GM12878 (cell line): ENCODE measurements around the gene ROBO1. TPM values are rescaled to one million over a fixed set of nuclear protein-coding genes. Genes with fewer than 3 reads are reported as not detected.

ENCODE experiments used
- BCL3 ChIP-seq: IDR thresholded peaks from 2 replicates; pipeline ENCODE4 v1.6.1; 2011; ENCODE audit warnings: borderline replicate concordance, low read depth, mild to moderate bottlenecking, moderate library complexity, low read length; ENCODE audit not compliant: insufficient read depth, poor library complexity, severe bottlenecking
- EP300 ChIP-seq, 2 experiments: fragments of 150-350 bp in 1 of 2; IDR thresholded peaks; 2 replicates each; pipeline ENCODE4 v1.6.1; 2011 to 2012; ENCODE audit warnings: low read depth in 2 of 2, low read length in 2 of 2, borderline replicate concordance in 1 of 2, improper control_type of control experiment in 1 of 2, inconsistent platforms in 1 of 2; ENCODE audit not compliant: control insufficient read depth in 1 of 2
- HSF1 ChIP-seq: fragments of 150-350 bp; IDR thresholded peaks from 2 replicates; pipeline ENCODE4 v1.6.1; 2014; ENCODE audit warnings: mild to moderate bottlenecking, low read depth, low read length
- IRF5 ChIP-seq: fragments of 450-650 bp; IDR thresholded peaks from 2 replicates; pipeline ENCODE4 v1.6.1; 2017; ENCODE audit warnings: borderline replicate concordance
- KLF5 ChIP-seq: fragments of 450-650 bp; IDR thresholded peaks from 2 replicates; pipeline ENCODE4 v1.6.1; 2014; ENCODE audit warnings: mild to moderate bottlenecking; ENCODE audit not compliant: partially characterized antibody
- MEF2B ChIP-seq: fragments of 450-650 bp; IDR thresholded peaks from 2 replicates; pipeline ENCODE4 v1.6.1; 2018; ENCODE audit warnings: mild to moderate bottlenecking, moderate library complexity; ENCODE audit not compliant: partially characterized antibody, poor library complexity, severe bottlenecking
- MTA3 ChIP-seq: IDR thresholded peaks from 2 replicates; pipeline ENCODE4 v1.6.1; 2012; ENCODE audit warnings: low read length, inconsistent platforms, borderline replicate concordance
- MYC ChIP-seq: IDR thresholded peaks from 2 replicates; pipeline ENCODE4 v1.6.1; 2011; ENCODE audit warnings: mild to moderate bottlenecking, low read length, moderate library complexity, inconsistent platforms; ENCODE audit not compliant: insufficient read depth, insufficient replicate concordance, insufficient read length, severe bottlenecking
- NFXL1 ChIP-seq: fragments of 450-650 bp; IDR thresholded peaks from 2 replicates; pipeline ENCODE4 v1.6.1; 2017; ENCODE audit warnings: antibody characterized with exemption, mild to moderate bottlenecking, borderline replicate concordance
- NR2F1 ChIP-seq: fragments of 450-650 bp; conservative IDR thresholded peaks from 2 replicates; pipeline ENCODE4 v1.6.1; 2017; ENCODE audit warnings: mild to moderate bottlenecking
- PKNOX1 ChIP-seq: fragments of 450-650 bp; IDR thresholded peaks from 2 replicates; pipeline ENCODE4 v1.6.1; 2016; ENCODE audit warnings: mild to moderate bottlenecking
- POLR2AphosphoS5 ChIP-seq: IDR thresholded peaks from 2 replicates; pipeline ENCODE4 v1.6.1; 2011; ENCODE audit warnings: mild to moderate bottlenecking, low read length, inconsistent platforms
- PRDM15 ChIP-seq: fragments of 450-650 bp; formaldehyde crosslinking; IDR thresholded peaks from 2 replicates; pipeline ENCODE4 v1.4.0; 2020; ENCODE audit warnings: mild to moderate bottlenecking, moderate library complexity
- RELA ChIP-seq: fragments of 450-650 bp; IDR thresholded peaks from 2 replicates; pipeline ENCODE4 v1.8.0; 2014; ENCODE audit warnings: borderline replicate concordance; ENCODE audit not compliant: partially characterized antibody
- RELB ChIP-seq: fragments of 450-650 bp; IDR thresholded peaks from 2 replicates; pipeline ENCODE4 v1.6.1; 2017; ENCODE audit warnings: low read depth, mild to moderate bottlenecking, moderate library complexity
- SIN3A ChIP-seq: IDR thresholded peaks from 2 replicates; pipeline ENCODE4 v1.6.1; 2012; ENCODE audit warnings: low read depth, low read length, improper control_type of control experiment
- SMAD5 ChIP-seq: IDR thresholded peaks from 2 replicates; pipeline ENCODE4 v1.6.1; 2016; ENCODE audit warnings: antibody characterized with exemption, low read depth
- SP1 ChIP-seq: IDR thresholded peaks from one replicate; pipeline ENCODE4 v1.6.1; 2011; ENCODE audit warnings: low read depth, low read length
- ZBED1 ChIP-seq: IDR thresholded peaks from 2 replicates; pipeline ENCODE4 v1.6.1; 2016; ENCODE audit warnings: borderline replicate concordance
- ZZZ3 ChIP-seq: IDR thresholded peaks from 2 replicates; pipeline ENCODE4 v1.6.1; 2011; ENCODE audit warnings: low read depth; ENCODE audit not compliant: control insufficient read depth, insufficient read length
- polyA plus RNA-seq, 11 experiments: library from polyadenylated mRNA; depleted of rRNA in 4 of 11; unstranded in 6 of 11; stranded (reverse) in 5 of 11; fragments of >200 nt; fragmentation: Nextera tagmentation in 4 of 11; fragmentation: Illumina TruSeq in 1 of 11; extraction: Ambion mirVana in 4 of 11; extraction: Trizol in 1 of 11; gene quantifications; 1 replicate in 1 of 11; 2 replicates in 10 of 11; pipeline versions ENCODE4 v1.2.1 to v1.2.3, GENCODE V29; 2011 to 2016; ENCODE audit warnings: inconsistent platforms in 2 of 11, missing spikeins in 2 of 11, low read depth in 1 of 11
- total RNA-seq, 4 experiments: library from RNA; depleted of rRNA in 3 of 4; stranded (reverse); fragments of >200 nt in 3 of 4; fragmentation: Illumina TruSeq in 1 of 4; extraction: Trizol in 1 of 4; gene quantifications; 2 replicates each; pipeline versions ENCODE4 v1.2.1 to v1.2.3, GENCODE V29; 2013 to 2021

The ROBO1 gene
- total and polyA plus RNA-seq, 10 of the 15 experiments (the other 5 are each of a cell fraction or from before 2014, with no cell fraction given): 0.29 to 46.5 (median 1.2) TPM

- TF ChIP-seq PRDM15 (CRISPR knock-in tag) (no peak), SMAD5 (no peak), MTA3 (no peak), NFXL1 (no peak), RELA (no peak), ZBED1 (no peak), MEF2B (peak; percentile 20), HSF1 (no peak), RELB (peak; percentile 63; the same call in 1 of the 2 replicates), KLF5 (no peak), NR2F1 (no peak), IRF5 (no peak), BCL3 (no peak), ZZZ3 (no peak), MYC (no peak), SP1 (no peak), EP300 (IDR thresholded peaks at IDR 0.05; ENCODE audit: borderline replicate concordance in 1 of 2, control insufficient read depth in 1 of 2, low read depth in 2 of 2, low read length in 2 of 2) (no peak), PKNOX1 (no peak), SIN3A (no peak), POLR2AphosphoS5 (no peak)
Measured at GRCh38 chr3:78871048-78871447, 896.8 kb downstream of the ROBO1 start (continued).
